HG03442 (cell line): Measurements from ENCODE around the gene OVCA2.
"Not testable (repeated sequence)": the region's sequence is repeated elsewhere in the genome, so short reads cannot be mapped to it uniquely, and the experiment has no call there.

ENCODE experiments used
- ATAC-seq: cut with Tn5 transposase; IDR thresholded peaks from one replicate; pipeline ENCODE4 v1.9.1; 2021; ENCODE audit warnings: mild to moderate bottlenecking, moderate library complexity; ENCODE audit not compliant: unreplicated experiment

OVCA2 gene

GRCh38 chr17:2013220-2013993, 28.4 kb upstream of the OVCA2 start:
- ATAC-seq: not testable (repeated sequence)

GRCh38 chr17:2013994-2014317, 27.9 kb upstream of the OVCA2 start:
- no peak for ATAC-seq

GRCh38 chr17:2015314-2015713, 26.5 kb upstream of the OVCA2 start:
- ATAC-seq: no peak

- ATAC-seq: no peak
Measured at GRCh38 chr17:2016494-2016893, 25.3 kb upstream of the OVCA2 start.

- ATAC-seq: no peak
Measured at GRCh38 chr17:2017274-2017941, 24.4 kb upstream of the OVCA2 start.

- ATAC-seq: no peak
Measured at GRCh38 chr17:2018716-2019510, 22.9 kb upstream of the OVCA2 start.

GRCh38 chr17:2019723-2020122, 22.1 kb upstream of the OVCA2 start:
- no peak for ATAC-seq

GRCh38 chr17:2020721-2021120, 21.1 kb upstream of the OVCA2 start:
- no peak for ATAC-seq

GRCh38 chr17:2022647-2023240, 19.1 kb upstream of the OVCA2 start:
- no peak for ATAC-seq

- no peak for ATAC-seq
Measured at GRCh38 chr17:2023256-2023655, 18.6 kb upstream of the OVCA2 start.

- no peak for ATAC-seq
Measured at GRCh38 chr17:2023692-2024571, 17.9 kb upstream of the OVCA2 start.

GRCh38 chr17:2024572-2025219, 17.1 kb upstream of the OVCA2 start:
- no peak for ATAC-seq

- no peak for ATAC-seq
Measured at GRCh38 chr17:2025220-2025621, 16.6 kb upstream of the OVCA2 start, which contains the start of gene RTN4RL1. Gene RTN4RL1 (minus strand): TSS chr17:2025334. CDS start chr17:2024865, 469 bp downstream.

- no peak for ATAC-seq
Measured at GRCh38 chr17:2025622-2026309, 16.1 kb upstream of the OVCA2 start.

GRCh38 chr17:2027528-2028233, 14.1 kb upstream of the OVCA2 start:
- no peak for ATAC-seq

- ATAC-seq: no peak
Measured at GRCh38 chr17:2028234-2028614, 13.6 kb upstream of the OVCA2 start.

GRCh38 chr17:2028737-2029136, 13.1 kb upstream of the OVCA2 start:
- no peak for ATAC-seq

GRCh38 chr17:2029911-2030778, 11.7 kb upstream of the OVCA2 start, which contains the start of gene DPH1:
Gene DPH1 (plus strand): TSS chr17:2030153. CDS start chr17:2030170, 17 bp downstream.
- ATAC-seq: peak; percentile 65
